ENCODE measurements around the gene SPTB.

Gene SPTB

GRCh38 chr14:64706119-64706592 lies 173.6 kb downstream of the SPTB start:
- peak overlapping the region; percentile 93 for H3K9ac ChIP-seq (ENCODE audit: low read length)
- 0 out of 2 replicates have a peak, but pooled peaks cover 7% of the 10 kb centered on the region for H3K27me3 ChIP-seq (ENCODE audit: control insufficient read depth, insufficient read depth, low read length)
- peaks cover 65% of the 10 kb centered on the region for H3K4me1 ChIP-seq (ENCODE audit: control insufficient read depth, insufficient read depth, low read length)
- H3K27ac ChIP-seq (ENCODE audit: low read depth, low read length) = peak overlapping the region; percentile 7; the same call in 1 of the 2 replicates
- H3K4me3 ChIP-seq (ENCODE audit: low read depth, low read length) = peak overlapping the region; percentile 85
- no peaks in the 10 kb centered on the region for H3K9me3 ChIP-seq (ENCODE audit: control insufficient read depth, insufficient read depth, low read depth, low read length)
- peaks cover 5% of the 10 kb centered on the region for H3K36me3 ChIP-seq (ENCODE audit: control insufficient read depth, insufficient read depth, low read length)

- Histone ChIP-seq H3K4me1 (ENCODE audit: control insufficient read depth, insufficient read depth, low read length) (peaks cover 71% of the 10 kb centered on the region), H3K27me3 (ENCODE audit: control insufficient read depth, insufficient read depth, low read length) (0 out of 2 replicates have a peak, but pooled peaks cover 7% of the 10 kb centered on the region), H3K27ac (ENCODE audit: low read depth, low read length) (peak overlapping the region; percentile 87; the same call in 1 of the 2 replicates)
These were observed 174.2 kb downstream of the SPTB start for GRCh38 chr14:64705381-64706118.

DNA sequence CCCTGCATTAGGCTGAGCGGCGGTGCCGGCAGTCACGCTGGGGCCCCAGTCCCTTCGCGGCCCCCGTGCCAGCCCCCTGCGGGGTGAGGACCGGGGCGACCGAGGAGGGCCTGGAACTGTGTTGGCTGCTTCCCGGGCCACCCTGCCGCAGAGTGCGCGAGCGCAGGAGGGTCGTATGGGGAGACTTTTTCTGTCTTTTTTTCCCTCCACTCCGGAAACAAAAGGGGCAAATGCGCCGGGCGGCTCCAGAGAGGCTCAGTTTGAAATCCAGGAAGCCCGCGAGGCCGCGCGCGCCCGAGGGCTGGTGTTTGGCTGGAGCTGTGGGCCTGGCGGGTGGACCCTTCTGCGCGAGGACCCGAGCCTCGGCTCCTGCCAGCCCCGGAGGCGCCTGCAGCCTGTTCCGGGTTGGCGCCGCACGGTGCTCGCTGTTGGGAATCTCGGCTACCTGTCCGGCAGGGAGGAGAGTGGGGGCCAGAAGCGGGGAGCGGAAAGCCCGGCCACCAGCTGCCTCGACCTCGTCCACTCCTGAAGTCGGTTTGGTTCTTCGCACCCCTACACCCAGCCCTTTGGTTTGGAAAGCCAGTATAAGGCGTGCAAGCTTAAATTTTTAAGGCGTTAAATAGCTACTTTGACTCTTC lies 174.8 kb downstream of the SPTB start:
- Histone ChIP-seq H3K36me3 (ENCODE audit: control insufficient read depth, insufficient read depth, low read length) (peaks cover 2% of the 10 kb centered on the region; the same call in 1 of the 2 replicates), H3K4me1 (ENCODE audit: control insufficient read depth, insufficient read depth, low read length) (peaks cover 71% of the 10 kb centered on the region), H3K4me3 (ENCODE audit: low read depth, low read length) (peak overlapping the region; percentile 85), H3K27ac (ENCODE audit: low read depth, low read length) (peak overlapping the region; percentile 87; the same call in 1 of the 2 replicates), H3K27me3 (ENCODE audit: control insufficient read depth, insufficient read depth, low read length) (0 out of 2 replicates have a peak, but pooled peaks cover 7% of the 10 kb centered on the region), H3K9me3 (ENCODE audit: control insufficient read depth, insufficient read depth, low read depth, low read length) (no peaks in the 10 kb centered on the region), H3K9ac (ENCODE audit: low read length) (peak overlapping the region; percentile 93)

More at GRCh38 chr14:64705381-64706118, 174.2 kb downstream of the SPTB start:
- peak overlapping the region; percentile 85 for H3K4me3 ChIP-seq (ENCODE audit: low read depth, low read length)
- peak overlapping the region; percentile 93 for H3K9ac ChIP-seq (ENCODE audit: low read length)
- peaks cover 5% of the 10 kb centered on the region for H3K36me3 ChIP-seq (ENCODE audit: control insufficient read depth, insufficient read depth, low read length)
- no peaks in the 10 kb centered on the region for H3K9me3 ChIP-seq (ENCODE audit: control insufficient read depth, insufficient read depth, low read depth, low read length)

DNA sequence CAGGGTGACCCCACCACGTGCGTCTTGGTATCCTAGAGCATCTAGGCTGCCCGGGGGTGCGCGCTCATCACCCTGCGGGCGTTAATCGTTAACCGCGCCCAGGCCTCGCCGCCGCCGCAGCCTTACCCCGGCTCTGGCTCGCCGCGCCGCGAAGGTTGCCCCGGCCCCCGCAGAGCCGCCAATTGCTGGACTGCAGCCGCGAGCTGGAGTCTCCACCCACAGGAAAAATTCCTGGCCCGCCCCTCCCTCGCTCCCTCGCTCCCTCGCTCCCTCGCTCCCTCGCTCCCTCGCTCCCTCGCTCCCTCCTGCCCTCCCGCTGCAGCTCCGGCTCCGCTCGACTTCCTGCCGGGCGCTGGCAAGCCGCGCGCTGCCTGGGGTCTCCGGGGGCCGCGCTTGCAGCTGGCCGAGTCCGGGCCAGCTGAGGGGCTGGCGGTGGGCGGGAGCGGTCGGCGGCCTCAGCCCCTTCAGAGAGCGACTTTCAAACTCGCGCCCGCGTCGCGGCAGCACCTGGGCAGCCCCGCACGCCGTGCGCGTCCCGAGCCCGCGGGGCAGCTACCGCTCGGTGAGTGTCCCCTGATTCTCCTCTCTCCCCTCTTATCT lies 175.5 kb downstream of the SPTB start, which contains the start of gene PLEKHG3:
PLEKHG3 (plus strand) TSS at position 282 of the 600 bp plus-strand sequence. CDS start 23,208 bp downstream, outside the sequence.
- H3K27ac ChIP-seq (ENCODE audit: low read depth, low read length) = peak within 1 kb of the TSS; percentile 87; the same call in 1 of the 2 replicates
- peaks cover 68% of the 10 kb centered on the region for H3K4me1 ChIP-seq (ENCODE audit: control insufficient read depth, insufficient read depth, low read length)

DNA sequence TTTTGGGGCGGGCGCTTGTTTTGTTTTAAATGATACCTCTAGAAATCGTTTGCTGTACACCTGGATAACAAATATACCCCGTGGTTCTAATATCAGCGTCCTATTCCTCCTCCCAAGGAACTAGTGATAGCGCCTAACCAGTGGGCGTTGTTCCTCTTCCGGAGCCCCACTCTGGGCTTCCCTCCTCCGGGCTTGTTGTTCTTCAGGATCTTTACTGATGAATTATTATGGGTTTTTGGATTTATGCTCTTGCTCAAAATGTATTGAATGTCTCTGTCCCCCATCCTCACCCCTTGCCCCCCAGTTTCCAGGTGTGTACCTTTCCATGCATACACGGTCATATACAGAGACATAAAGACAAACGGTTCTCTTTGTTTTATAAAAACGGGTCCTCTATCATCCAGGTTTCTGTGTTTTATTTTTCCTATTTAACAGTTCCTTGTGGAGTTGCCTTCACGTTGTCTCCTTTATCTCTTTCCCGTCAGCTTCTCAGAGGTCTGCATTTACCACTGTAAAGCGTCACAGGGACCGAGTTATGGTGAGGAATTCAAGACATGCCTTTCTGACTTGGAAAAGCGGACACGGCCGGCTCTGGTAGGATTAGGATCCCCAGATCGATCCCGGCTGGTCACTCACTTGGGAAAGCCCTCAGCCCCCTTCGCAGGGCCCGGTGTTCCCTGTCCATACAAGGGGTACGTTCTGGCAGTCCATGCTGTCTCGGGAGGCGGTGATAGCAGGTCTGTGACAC lies 176.1 kb downstream of the SPTB start:
- Histone ChIP-seq H3K9ac (ENCODE audit: low read length) (peak overlapping the region; percentile 81), H3K27ac (ENCODE audit: low read depth, low read length) (peak overlapping the region; percentile 87; the same call in 1 of the 2 replicates), H3K4me3 (ENCODE audit: low read depth, low read length) (peak overlapping the region; percentile 85), H3K9me3 (ENCODE audit: control insufficient read depth, insufficient read depth, low read depth, low read length) (no peaks in the 10 kb centered on the region), H3K36me3 (ENCODE audit: control insufficient read depth, insufficient read depth, low read length) (no peaks in the 10 kb centered on the region), H3K27me3 (ENCODE audit: control insufficient read depth, insufficient read depth, low read length) (0 out of 2 replicates have a peak, but pooled peaks cover 7% of the 10 kb centered on the region), H3K4me1 (ENCODE audit: control insufficient read depth, insufficient read depth, low read length) (peaks cover 68% of the 10 kb centered on the region)

More for the DNA sequence above, 175.5 kb downstream of the SPTB start, which contains the start of gene PLEKHG3:
- Histone ChIP-seq H3K9me3 (ENCODE audit: control insufficient read depth, insufficient read depth, low read depth, low read length) (no peaks in the 10 kb centered on the region), H3K9ac (ENCODE audit: low read length) (peak within 1 kb of the TSS; percentile 93), H3K36me3 (ENCODE audit: control insufficient read depth, insufficient read depth, low read length) (no peaks in the 10 kb centered on the region), H3K27me3 (ENCODE audit: control insufficient read depth, insufficient read depth, low read length) (0 out of 2 replicates have a peak, but pooled peaks cover 7% of the 10 kb centered on the region), H3K4me3 (ENCODE audit: low read depth, low read length) (peak within 1 kb of the TSS; percentile 85)

DNA sequence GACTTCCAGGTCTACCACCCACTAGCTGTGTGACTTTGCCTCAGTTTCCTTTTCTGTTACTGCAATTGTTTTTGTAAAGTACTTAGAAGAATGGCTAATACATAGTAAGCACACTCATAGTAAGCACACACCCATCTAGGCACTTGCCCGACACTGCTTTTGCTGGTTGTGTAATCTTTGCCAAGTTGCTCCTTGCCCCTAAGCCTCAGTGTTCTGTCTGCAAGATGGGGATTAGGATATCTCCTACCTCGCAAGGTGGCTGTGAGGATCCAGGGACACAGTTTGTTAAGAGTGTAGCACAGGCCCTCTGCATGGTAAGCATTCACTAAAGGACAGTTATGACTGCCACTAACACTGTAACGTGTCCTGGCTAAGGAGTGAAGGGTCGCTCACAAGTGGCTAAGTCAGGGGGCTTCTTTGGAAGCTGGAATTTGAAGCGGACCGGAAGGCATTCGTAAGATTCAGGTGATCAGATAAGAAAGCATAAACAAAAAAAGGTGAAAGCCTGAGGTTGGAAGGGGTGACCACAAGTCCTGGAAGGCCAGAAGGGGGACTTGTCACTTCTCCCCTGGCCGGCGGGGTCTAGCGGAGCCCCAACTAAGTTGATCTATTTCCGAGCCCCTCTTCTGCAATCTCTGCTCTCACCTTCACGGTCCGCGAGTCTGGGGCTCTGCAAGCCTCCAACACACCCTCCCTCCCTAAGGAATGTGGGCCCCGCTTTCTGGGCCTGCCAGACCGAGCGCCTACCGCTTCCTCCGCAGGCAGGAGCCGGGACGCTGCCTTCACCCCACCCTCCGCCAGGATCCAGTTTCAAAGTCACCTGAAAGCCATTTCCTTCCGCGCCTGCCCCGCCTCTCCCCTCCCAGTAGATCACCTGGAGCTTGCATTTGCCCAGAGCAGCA lies 177.0 kb downstream of the SPTB start:
- H3K9me3 ChIP-seq (ENCODE audit: control insufficient read depth, insufficient read depth, low read depth, low read length) = no peaks in the 10 kb centered on the region
- no peaks in the 10 kb centered on the region for H3K36me3 ChIP-seq (ENCODE audit: control insufficient read depth, insufficient read depth, low read length)
- H3K4me1 ChIP-seq (ENCODE audit: control insufficient read depth, insufficient read depth, low read length) = peaks cover 69% of the 10 kb centered on the region
- 0 out of 2 replicates have a peak, but pooled peaks cover 7% of the 10 kb centered on the region for H3K27me3 ChIP-seq (ENCODE audit: control insufficient read depth, insufficient read depth, low read length)
- peak overlapping the region; percentile 81 for H3K9ac ChIP-seq (ENCODE audit: low read length)
- peak overlapping the region; percentile 2; the same call in 1 of the 2 replicates for H3K27ac ChIP-seq (ENCODE audit: low read depth, low read length)
- peak overlapping the region; percentile 85 for H3K4me3 ChIP-seq (ENCODE audit: low read depth, low read length)

GRCh38 chr14:64701660-64702059 lies 178.0 kb downstream of the SPTB start:
- no peak overlapping the region for H3K4me3 ChIP-seq (ENCODE audit: low read depth, low read length)
- no peaks in the 10 kb centered on the region for H3K36me3 ChIP-seq (ENCODE audit: control insufficient read depth, insufficient read depth, low read length)
- 0 out of 2 replicates have a peak, but pooled peaks cover 7% of the 10 kb centered on the region for H3K27me3 ChIP-seq (ENCODE audit: control insufficient read depth, insufficient read depth, low read length)
- H3K9me3 ChIP-seq (ENCODE audit: control insufficient read depth, insufficient read depth, low read depth, low read length) = no peaks in the 10 kb centered on the region
- H3K4me1 ChIP-seq (ENCODE audit: control insufficient read depth, insufficient read depth, low read length) = peaks cover 59% of the 10 kb centered on the region
- no peak overlapping the region for H3K9ac ChIP-seq (ENCODE audit: low read length)
- H3K27ac ChIP-seq (ENCODE audit: low read depth, low read length) = no peak overlapping the region

GRCh38 chr14:64700894-64701293 lies 178.8 kb downstream of the SPTB start:
- Histone ChIP-seq H3K4me1 (ENCODE audit: control insufficient read depth, insufficient read depth, low read length) (peaks cover 56% of the 10 kb centered on the region), H3K27me3 (ENCODE audit: control insufficient read depth, insufficient read depth, low read length) (0 out of 2 replicates have a peak, but pooled peaks cover 6% of the 10 kb centered on the region), H3K36me3 (ENCODE audit: control insufficient read depth, insufficient read depth, low read length) (no peaks in the 10 kb centered on the region), H3K4me3 (ENCODE audit: low read depth, low read length) (no peak overlapping the region), H3K27ac (ENCODE audit: low read depth, low read length) (no peak overlapping the region), H3K9me3 (ENCODE audit: control insufficient read depth, insufficient read depth, low read depth, low read length) (no peaks in the 10 kb centered on the region), H3K9ac (ENCODE audit: low read length) (no peak overlapping the region)

DNA sequence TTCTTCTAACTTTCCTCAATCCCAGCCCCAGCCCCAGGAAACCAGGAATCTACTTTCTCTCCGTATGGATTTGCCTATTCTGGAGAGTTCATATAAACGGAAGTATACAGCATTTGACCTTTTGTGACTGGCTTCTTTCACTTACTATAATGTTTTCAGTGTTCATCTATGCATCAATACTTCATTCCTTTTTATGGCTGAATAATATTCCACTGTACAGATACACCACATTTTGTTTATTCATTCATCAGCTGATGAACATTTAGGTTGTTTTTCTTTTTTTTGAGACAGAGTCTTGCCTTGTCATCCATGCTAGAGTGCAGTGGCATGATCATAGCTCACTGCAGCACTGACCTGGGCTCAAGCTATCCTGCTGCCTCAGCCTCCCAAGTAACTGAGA lies 179.4 kb downstream of the SPTB start:
- H3K36me3 ChIP-seq (ENCODE audit: control insufficient read depth, insufficient read depth, low read length) = no peaks in the 10 kb centered on the region
- H3K27me3 ChIP-seq (ENCODE audit: control insufficient read depth, insufficient read depth, low read length) = 0 out of 2 replicates have a peak, but pooled peaks cover under 1% of the 10 kb centered on the region
- no peak overlapping the region for H3K27ac ChIP-seq (ENCODE audit: low read depth, low read length)
- no peak overlapping the region for H3K9ac ChIP-seq (ENCODE audit: low read length)
- no peak overlapping the region for H3K4me3 ChIP-seq (ENCODE audit: low read depth, low read length)
- H3K4me1 ChIP-seq (ENCODE audit: control insufficient read depth, insufficient read depth, low read length) = peaks cover 50% of the 10 kb centered on the region
- no peaks in the 10 kb centered on the region for H3K9me3 ChIP-seq (ENCODE audit: control insufficient read depth, insufficient read depth, low read depth, low read length)

Measured in HUES6 (cell line).